ENCODE results near the gene KCNH8. TPM values are rescaled to one million over a fixed set of nuclear protein-coding genes. Genes with fewer than 3 reads are reported as not detected.

The KCNH8 gene
- total RNA-seq (2022; extraction: Qiagen RNA extraction): not detected in 5 replicates

GRCh38 chr3:19147905-19148767 is at the start of gene KCNH8:
Gene KCNH8, plus strand, starts transcription at chr3:19148510. Its CDS starts 210 bp downstream, at chr3:19148720.

